CD4-positive, alpha-beta T cell treated with Interleukin-2 at 100 ng/mL for 4 hours (primary cell): ENCODE results near the gene LCP1.
"Not testable (repeated sequence)": the region's sequence is repeated elsewhere in the genome, so short reads cannot be mapped to it uniquely, and the experiment has no call there.

Experiments
- DNase-seq: peaks from one replicate; pipeline ENCODE4 v3.0.0-alpha.2; 2020; ENCODE audit warnings: low spot score

The LCP1 gene

DNA sequence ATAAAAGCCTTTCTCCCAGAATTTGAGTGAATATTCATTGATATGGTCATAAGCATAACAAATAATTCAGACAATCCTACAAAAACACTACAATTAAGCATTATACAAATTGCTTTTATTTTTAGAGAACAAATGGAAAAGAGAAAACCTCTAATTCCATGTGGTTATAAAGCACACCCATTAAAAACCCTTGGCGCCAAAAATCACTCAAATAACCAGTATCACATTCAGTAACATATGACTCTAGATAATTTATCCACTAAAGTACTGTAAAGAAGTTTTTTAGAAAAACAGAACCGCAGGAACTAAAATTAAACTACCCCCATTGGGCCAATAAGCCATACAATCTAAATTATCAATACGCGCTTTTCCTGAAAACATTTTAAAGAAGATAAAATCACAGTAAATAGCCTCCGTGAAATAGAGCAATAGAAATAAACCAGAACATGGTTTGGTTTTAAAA, 569 bp downstream of the LCP1 start:
- no peak for DNase-seq

DNA sequence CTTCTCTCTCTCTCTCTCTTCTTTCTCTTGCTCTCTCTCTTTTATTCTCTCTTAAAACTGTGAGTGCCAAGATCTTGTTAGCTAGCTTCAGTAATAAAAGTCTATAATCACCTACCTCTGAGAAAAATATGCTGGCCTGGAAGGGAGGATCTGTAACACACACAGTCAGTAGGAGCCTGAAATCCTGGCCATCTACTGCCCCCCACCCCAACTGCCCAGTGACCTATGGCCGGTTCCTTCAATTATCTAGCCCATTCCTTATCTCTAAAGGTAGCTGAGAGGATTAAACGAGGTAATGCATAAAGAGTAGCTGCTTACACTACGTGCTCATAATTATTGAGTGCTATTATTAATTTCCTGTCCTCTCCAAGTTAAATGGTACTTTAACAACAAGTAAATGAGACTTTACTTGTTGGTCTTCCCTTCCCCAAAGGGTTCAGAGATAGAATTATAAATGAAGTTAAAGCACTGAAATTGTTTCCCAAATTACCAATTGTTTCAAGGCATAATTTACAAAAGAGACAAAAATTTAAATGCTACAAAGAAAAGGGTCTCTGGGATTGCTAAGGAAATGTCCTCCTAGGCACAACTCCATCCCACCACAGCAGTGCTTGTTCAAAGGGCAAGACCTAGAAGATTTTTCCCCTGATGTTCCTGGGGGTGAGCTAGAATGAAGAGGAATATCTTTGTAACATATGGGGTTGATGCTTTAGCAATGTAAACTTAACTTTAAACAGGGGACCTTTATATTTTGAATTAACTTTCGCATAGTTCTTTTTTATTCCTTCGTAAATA, 1.8 kb downstream of the LCP1 start:
- no peak for DNase-seq

DNA sequence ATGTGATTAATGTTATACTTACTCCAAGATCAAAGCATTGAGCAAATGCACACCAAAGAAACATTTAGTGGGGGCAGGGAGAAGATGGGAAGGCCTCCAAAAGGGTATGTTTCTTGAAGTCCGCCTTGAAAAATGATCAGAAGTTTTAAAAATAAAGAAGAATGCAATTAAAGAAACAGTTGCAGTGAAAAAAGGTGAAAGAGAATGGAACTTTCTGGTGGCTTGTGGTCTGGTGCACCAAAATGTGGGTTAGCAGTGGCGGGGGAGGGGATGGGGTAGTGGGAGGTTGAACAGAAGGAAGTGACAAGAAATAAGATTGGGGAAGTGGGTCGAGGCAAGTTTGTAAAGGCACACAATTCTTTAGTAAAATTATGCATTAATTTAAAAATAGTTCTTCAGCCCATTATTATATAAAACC, 2.5 kb downstream of the LCP1 start:
- peak; percentile 68 for DNase-seq

DNA sequence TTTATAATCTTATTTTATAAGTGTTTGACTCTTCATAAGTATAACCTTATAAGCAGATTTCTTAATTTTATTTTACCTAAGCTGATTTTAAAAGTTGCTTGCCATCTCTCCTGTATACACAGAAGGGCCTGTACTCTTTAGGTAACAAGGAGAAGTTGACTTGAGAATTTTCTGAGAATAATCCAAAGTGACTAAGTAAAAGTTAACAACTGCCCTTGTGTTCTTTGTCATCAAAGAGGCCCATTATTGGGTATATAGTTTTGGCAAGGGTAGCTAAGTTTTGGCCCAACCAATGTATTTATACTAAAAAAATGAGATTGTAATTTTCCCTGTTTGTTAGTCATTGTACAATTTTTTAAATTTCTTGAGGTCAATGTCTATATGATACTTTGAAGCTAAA, 3.2 kb downstream of the LCP1 start:
- peak; percentile 44 for DNase-seq

DNA sequence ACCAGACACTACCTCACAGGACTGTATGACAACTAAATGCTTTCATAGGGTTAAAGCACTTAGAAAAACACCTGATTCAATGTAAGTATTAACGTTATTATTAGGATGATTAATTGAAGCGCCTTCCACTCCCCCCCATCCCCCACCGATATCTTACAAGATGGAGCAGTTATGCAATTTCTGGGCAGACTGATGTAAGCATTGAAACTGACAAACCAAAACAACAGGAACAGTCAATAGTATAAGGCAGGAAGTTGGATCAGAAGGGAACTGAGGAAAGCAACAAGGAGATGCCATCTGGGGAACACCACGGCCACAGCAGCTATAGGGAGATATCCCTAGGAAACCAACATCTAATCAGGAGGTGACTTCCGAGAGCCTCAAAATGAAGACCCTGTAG, 3.8 kb downstream of the LCP1 start:
- DNase-seq = no peak

DNA sequence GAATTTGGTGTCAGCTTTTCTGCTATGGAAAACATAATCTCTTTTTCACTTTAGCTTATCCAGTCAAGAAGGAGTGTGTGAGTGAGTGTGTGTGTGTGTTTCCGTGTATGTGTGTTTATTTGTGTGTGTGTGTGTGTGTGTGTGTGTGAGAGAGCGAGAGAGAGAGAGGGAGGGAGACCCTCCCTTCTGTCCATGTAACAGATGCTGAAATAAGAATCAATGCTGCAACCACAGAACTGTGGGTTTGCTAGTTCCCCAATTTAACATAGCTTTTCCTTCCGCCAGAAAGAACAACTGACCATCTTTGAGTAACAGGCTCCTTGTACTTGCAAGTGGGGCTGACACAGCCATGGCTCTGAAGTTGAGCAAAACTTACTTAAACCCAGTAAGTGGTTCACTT, 5.2 kb downstream of the LCP1 start:
- peak; percentile 41 for DNase-seq

DNA sequence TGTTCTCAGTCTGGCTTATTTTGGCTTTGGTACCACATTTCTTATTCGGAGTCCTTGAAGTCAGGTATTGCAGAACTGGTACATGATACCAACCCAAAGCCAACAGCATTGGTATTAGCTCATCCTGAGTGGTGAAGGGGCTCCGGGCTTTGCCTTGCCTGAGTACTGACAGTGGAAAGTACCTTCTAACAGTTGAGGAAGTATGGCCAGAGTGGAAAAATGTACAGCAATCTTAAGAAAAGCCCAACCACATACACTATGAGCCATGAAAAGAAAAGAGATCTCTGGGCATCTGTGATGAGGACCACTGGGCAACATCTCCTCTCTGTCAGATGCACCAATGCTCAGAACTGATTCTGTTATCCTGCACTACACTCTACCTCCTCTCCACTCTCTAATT, 8.3 kb downstream of the LCP1 start:
- peak; percentile 48 for DNase-seq

DNA sequence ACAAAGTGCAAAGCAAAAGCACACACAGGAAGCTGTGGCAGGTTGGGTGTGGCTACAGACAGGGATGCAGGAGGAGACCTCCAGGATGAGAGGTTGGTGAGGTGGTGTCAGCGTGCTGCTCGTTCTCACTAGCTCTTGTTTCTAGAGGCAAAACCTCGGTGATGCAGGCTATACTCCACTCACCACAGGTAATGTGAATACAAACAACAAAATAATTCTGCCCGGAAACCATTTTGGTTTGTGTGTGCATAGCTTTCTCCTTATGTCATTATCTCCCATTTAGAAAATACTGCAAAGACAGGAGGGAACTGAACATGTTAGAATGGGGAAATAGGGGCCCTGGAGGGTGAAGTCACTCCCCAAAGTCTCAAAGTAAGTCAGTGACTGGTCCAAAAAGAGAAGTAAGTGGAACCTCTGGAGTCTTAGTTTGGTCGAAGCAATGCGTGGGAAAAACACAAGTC, 9.4 kb downstream of the LCP1 start:
- peak; percentile 73 for DNase-seq

DNA sequence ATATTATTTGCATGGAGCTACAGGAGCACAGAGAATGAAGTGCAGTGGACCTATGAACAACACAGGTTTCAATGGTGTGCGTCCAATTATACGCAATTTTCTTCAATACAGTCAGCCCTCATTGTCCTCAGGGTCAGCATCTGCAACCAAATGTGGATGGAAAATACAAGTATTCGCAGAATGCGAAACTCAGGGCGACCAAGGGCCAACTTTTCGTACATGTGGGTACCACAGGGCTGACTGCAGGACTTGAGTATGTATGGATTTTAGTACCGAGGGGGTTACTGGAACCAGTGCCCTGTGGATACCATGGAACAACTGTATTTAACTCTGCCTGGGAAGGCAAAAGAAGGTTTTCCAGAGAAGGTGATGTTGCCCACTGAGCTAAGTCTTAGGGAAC, 10.2 kb downstream of the LCP1 start:
- no peak for DNase-seq

DNA sequence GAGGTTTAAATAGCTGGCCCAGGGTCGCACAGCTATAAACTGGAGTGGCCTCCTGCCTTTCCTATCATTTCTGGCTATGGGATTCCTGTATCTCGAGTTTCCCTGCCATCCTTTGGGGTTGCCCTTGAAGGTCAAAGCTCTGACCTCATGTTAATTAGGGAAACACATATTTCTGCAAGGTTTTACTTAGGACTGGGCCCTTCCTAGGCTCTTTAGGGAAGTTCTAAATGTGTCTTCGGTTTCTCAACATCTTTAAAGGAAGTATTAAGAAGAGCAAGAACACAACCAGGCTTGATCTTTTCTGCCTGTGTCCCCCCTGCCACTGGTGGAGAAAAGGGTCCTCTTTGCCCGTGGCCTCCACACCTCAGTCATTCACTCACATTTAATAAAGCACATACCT, 10.8 kb downstream of the LCP1 start:
- DNase-seq = no peak

DNA sequence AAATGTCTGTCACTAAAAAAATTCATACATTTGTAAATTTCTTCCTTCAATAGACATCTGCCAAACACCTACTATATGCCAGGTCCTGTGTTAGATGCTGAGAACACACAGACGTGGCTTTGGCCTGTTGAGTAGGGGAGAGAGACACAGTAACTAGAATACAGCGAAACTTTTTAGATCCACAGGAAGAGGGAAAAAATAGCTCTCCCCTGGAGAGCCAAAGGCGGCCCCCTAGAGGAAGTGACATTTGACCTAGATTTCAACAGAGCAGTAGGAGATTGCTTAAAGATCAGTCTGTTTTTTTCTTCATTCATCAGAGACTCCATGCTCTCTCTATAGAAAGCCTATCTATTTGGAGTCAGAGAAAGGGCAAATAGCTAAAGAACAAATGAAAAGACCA, 11.3 kb downstream of the LCP1 start:
- peak; percentile 49 for DNase-seq

DNA sequence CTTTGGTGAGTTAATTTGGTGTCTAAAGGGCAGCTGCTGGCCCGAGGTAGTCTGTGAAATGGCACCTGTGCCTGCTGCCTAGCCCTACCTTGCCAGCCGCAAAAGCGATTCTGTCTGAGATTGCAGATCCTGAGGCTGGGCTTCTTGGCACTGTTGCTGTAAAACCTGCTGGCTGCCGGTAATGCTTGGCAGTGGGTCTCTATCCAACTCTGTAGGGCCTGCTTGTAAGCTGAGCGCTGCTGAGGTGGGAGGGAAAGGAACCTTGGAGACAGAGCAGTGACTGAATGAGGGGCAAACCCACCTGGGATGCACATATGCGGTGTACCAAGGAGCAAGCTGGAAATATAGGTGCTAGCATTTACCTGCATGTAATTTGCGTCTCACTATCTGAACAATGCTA, 11.7 kb downstream of the LCP1 start:
- no peak for DNase-seq

DNA sequence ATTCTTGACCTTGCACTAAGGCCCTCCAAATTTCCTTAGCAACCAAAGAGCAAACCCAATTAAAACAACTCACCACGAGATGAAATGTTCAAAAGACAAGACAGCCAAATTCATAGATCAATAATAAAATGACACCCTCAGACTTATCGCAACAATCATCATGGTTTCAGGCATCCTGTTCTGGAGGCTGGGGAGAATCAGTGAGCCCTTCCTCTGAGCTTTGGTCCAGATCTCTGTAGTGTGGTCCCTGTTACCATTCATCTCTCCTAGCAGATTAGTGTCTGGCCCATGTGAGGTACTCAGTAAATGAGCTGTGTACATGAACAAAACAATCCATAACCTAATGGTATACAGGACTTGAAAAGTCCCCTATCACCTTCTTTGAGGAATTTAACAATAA, 12.2 kb downstream of the LCP1 start:
- DNase-seq = no peak

DNA sequence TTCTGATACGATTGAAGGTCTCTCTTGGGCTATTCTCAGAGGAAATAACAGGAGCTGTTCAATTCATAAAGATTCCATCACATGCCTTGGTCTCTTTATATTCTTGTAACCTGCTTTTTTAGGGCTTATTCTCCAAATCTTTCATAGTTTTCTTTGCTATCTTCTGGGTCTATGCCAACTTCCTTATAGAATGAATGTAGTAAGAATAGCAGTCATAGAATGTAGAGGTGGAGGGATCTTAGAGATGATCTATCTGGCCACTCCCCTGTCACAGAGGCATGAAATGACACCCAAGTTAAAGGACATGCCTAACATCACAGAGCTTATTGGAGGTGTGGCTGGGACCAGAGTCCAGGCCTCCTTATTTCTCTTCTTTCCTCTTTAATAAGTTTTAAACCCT, 13.2 kb downstream of the LCP1 start:
- DNase-seq = no peak

DNA sequence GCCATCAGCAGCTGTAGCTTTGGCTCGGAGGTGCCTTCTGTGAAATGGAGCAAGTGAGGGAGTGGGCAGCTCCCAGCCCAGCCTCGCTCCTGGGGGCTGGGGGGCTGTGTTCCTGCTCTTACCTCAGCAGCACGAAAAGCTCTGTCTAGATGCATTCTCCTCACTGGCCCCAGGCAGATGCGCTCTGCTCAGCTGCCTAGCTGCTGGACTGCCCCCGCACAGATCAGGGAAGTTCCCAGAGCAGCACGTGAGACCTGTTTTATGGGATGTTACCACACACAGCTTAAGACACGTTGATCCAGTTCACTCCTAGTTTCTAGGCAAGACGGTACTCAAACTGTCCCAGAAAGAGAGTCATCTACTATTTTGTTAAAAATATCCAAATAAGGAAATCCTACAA, 13.6 kb downstream of the LCP1 start:
- DNase-seq = peak; percentile 46

DNA sequence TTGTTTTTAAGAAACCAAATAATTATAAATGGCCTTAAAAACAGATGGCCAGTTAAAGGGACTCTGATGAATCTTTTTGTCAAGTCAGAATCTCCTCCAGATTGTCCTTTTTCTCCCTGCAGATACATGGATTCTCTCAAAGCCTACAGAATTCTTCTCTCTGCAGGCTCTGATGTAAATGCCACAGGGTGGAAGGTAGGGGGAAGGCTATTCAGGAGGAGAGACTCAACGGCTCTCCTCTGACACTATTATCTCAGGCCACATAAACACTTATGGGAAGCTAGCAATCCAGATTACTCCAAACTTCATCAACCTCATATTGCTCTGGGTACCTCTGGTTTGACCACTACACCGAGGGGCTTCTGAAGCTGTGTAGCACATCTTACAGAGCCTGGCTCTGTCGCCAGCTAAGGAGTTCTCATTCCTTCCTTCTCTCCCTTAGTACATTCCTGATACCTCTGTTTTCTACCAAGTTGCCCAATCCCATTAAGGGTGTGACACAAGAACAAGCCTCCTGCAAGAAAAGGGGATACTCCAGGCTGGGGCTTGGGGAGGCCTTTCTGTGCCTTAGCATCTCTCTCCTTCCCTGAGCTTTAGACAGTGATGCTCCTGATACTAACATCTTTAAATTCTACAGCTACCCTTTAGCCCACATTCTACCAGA, 14.9 kb downstream of the LCP1 start:
- no peak for DNase-seq

DNA sequence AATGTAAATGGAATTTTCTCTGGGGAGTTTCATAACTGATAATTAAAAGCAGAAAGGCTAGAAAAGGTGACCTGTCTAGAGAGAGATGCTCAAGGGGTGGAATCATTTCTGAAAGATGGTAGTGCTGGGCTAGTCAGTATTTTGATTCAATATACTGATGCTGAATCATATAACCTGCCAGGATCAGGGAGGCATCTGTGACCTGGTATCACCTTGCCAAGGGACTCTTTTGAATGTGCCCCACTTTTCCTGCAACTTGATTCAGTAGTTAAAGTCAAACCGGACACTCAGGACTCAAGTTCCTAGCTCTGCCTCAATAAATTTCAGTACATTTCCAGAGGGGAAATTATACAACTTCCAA, 15.8 kb downstream of the LCP1 start:
- DNase-seq = no peak

DNA sequence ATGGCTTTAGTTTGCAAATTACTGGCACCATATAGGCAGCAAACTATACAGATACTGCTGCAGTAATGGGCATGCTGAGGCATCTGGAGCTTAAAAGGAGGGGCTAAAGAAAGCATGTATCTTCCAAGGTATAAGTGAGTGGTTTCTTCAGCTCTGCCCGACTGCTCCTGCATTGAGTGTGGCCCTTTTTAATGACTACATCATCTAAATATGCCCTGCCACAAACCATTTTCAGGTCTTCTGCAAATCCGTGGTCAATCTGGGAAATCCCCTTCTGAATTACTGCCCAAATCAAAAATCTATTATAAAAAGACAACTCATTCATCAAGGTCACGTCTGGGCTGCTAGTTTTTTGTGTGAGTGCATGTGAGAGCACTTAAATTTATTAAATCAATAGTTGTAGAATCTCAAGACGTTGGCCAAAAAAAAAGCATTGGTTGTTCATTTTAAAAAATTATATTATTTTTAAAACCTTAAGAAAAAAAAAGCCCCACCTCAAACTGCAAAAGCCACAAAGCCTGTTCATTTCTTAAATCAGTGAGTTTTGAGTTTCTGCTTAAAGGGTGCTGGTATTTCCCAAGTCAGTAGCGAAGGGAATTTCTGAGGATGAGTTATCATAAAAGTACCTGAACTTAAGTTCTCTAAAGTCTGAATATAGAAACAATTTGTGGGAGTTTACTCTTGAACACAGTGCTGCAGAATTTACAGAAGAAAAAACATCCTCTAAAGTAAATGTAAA, 16.3 kb downstream of the LCP1 start:
- peak; percentile 71 for DNase-seq

DNA sequence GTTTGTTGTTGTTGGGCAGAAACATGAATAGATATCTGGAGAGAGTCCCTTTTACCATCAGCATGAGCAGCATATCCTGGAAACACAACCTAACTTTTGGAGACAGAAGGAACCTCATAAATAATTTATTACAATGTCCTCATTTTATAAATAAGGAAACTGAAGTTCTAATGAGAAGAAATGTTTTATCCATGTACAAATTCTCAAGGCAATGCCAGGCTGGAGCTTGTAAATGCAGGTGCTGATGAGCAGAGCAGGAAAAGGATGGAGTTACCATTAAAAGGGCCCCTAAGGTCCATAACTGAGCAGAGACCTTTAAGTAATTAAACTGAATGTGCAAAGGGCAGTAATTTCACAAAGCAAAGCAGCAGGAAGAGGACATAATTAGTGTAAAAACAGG, 17.3 kb downstream of the LCP1 start:
- DNase-seq = no peak

DNA sequence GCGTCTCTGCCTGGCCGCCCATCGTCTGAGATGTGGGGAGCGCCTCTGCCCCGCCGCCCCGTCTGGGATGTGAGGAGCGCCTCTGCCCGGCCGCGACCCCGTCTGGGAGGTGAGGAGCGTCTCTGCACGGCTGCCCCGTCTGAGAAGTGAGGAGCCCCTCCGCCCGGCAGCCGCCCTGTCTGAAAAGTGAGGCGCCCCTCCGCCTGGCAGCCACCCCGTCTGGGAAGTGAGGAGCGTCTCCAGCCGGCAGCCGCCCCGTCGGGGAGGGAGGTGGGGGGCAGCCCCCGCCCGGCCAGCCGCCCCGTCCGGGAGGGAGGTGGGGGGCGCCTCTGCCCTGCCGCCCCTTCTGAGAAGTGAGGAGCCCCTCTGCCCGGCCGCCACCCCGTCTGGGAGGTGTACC, 19.2 kb downstream of the LCP1 start:
- DNase-seq = not testable (repeated sequence)

DNA sequence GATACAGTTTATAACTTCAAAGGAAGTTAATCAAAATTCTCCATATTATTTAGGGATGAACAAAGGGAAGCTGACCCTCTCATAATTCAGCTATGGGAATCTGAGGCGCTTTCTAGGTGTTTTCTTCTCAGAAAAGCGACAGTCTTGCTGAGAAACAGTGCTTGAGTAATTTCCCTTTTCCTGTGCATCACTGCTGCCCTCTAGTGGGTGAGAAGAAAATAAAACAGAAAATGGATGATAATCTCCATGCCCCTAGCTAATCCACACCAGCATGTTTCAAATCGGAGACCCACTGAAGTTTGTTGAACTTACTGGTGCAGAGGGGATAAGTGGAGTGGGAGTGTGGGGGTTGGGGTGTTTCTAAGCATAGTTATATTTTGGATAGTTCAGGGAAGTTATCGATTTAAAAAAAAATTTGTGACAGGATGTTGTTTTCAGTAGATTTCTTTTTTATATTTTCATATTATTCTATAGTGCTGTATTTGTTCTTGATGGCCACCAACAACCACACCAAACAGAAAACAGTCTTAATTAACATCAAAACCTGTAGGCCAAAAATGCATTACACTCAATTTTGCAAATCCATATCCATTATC, 21.4 kb downstream of the LCP1 start:
- DNase-seq = peak; percentile 86

DNA sequence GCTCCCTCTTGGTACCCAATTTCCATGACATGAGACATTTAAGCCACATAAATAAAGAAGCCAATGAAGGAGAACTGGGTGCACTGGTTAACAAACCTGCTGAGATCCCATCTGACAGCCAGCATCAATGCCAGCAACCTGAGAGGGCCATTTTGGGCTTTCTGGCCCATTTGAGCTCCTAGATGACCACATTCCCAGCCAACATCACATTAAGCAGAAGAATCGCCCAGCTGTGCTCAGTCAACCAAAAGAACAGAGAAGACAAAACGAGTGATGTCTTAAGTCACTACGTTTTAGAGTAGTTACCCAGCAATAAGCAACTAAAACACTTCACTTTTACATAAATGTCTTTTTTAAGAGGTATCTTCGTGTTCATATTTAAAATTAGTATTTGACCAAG, 21.9 kb downstream of the LCP1 start:
- no peak for DNase-seq

DNA sequence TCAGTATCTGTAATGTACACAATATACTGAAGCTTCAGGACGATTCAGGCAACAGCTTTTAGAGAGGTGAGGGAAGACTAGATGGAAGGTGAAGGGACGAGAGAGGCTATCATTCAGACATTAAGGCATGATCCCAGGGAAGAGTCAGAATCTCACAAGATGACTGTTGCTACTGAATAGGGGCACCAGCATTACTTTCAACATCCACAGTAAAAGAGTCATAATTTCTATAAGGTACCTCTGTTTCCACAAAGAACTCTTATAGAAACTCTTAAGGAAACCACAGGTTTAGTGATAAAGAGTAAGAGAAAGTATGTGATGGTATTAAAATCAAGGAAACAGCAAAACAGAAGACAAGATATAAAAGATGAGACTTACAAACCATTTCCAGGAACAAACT, 23.0 kb downstream of the LCP1 start:
- no peak for DNase-seq
